H1 (cell line): ENCODE results near the gene MYO16. TPM values are rescaled to one million over a fixed set of nuclear protein-coding genes. Genes with fewer than 3 reads are reported as not detected.

Experiments used
- CTCF ChIA-PET: fragments of 300-600 bp; sonication (Branson Sonifier 250); formaldehyde crosslinking; loops from one replicate; lab custom pipeline; 2021; ENCODE audit not compliant: partially characterized antibody; lab: Charles Lee
- POLR2A ChIA-PET: fragments of 300-600 bp; sonication (Branson Sonifier 250); formaldehyde crosslinking; loops from one replicate; lab custom pipeline; 2021; ENCODE audit warnings: inconsistent platforms; ENCODE audit not compliant: partially characterized antibody; lab: Charles Lee
- DNase-seq, 2 experiments: peaks; one replicate each; pipeline versions ENCODE4 v3.0.0 to v3.0.0-alpha.2; 2010 to 2022; ENCODE audit warnings: low spot score in 2 of 2, low read depth in 1 of 2, mixed read lengths in 1 of 2
- FAIRE-seq: peaks from 2 replicates; lab custom pipeline; 2011; peaks lifted over from hg19 to GRCh38; lab: Jason Lieb, UNC
- H2AFZ ChIP-seq: 2 replicates; pipeline ENCODE4 v1.8.1; 2012; ENCODE audit warnings: low read length, inconsistent platforms
- H2AK5ac ChIP-seq: 2 replicates; pipeline ENCODE4 v1.6.1; 2013; ENCODE audit warnings: low read depth, low read length
- H2BK120ac ChIP-seq: replicated peaks from 2 replicates; pipeline ENCODE3; 2013; ENCODE audit warnings: low read depth, low read length, inconsistent platforms
- H2BK12ac ChIP-seq: 2 replicates; pipeline ENCODE4 v1.6.1; 2013; ENCODE audit warnings: low read depth, low read length
- H2BK15ac ChIP-seq: 2 replicates; pipeline ENCODE4 v1.6.1; 2013; ENCODE audit warnings: low read length
- H2BK20ac ChIP-seq: 2 replicates; pipeline ENCODE4 v1.6.1; 2013; ENCODE audit warnings: low read length
- H2BK5ac ChIP-seq: 2 replicates; pipeline ENCODE4 v1.6.1; 2013; ENCODE audit warnings: low read depth, low read length
- H3K14ac ChIP-seq: 2 replicates; pipeline ENCODE4 v1.6.1; 2013; ENCODE audit warnings: inconsistent platforms; ENCODE audit not compliant: insufficient read length
- H3K18ac ChIP-seq: 2 replicates; pipeline ENCODE4 v1.6.1; 2013; ENCODE audit warnings: low read length; ENCODE audit errors: extremely low read depth
- H3K23ac ChIP-seq: 2 replicates; pipeline ENCODE4 v1.6.1; 2013; ENCODE audit warnings: inconsistent platforms; ENCODE audit not compliant: insufficient read length
- H3K23me2 ChIP-seq: 2 replicates; pipeline ENCODE4 v1.6.1; 2013; ENCODE audit warnings: low read depth, low read length
- H3K27ac ChIP-seq: 2 replicates; pipeline ENCODE4 v1.6.1; 2011; ENCODE audit warnings: low read depth, low read length, inconsistent platforms
- H3K27me3 ChIP-seq, 4 experiments: replicated peaks in 1 of 4; 1 replicate in 1 of 4; 2 replicates in 3 of 4; pipeline versions ENCODE4 v1.6.1 to v1.8.1; 2011 to 2013; ENCODE audit warnings: low read length in 3 of 4, mild to moderate bottlenecking in 3 of 4, inconsistent platforms in 2 of 4, mixed read lengths in 2 of 4, moderate library complexity in 1 of 4; ENCODE audit not compliant: control insufficient read depth in 3 of 4, insufficient read depth in 3 of 4; ENCODE audit errors: extremely low read depth in 1 of 4
- H3K36me3 ChIP-seq, 4 experiments: 2 replicates each; pipeline versions ENCODE4 v1.6.1 to v1.8.1; 2011 to 2013; ENCODE audit warnings: mild to moderate bottlenecking in 4 of 4, low read length in 3 of 4, moderate library complexity in 2 of 4, control low read depth in 1 of 4, inconsistent platforms in 1 of 4; ENCODE audit not compliant: insufficient read depth in 4 of 4, control insufficient read depth in 2 of 4
- H3K4ac ChIP-seq: replicated peaks from 2 replicates; pipeline ENCODE3; 2013; ENCODE audit warnings: low read length, low read depth, mixed read lengths, inconsistent platforms; ENCODE audit not compliant: insufficient read length
- H3K4me1 ChIP-seq, 4 experiments: replicated peaks in 1 of 4; 1 replicate in 1 of 4; 2 replicates in 3 of 4; pipeline versions ENCODE4 v1.6.1 to v1.8.1; 2011 to 2013; ENCODE audit warnings: low read length in 3 of 4, inconsistent platforms in 2 of 4, mixed read lengths in 1 of 4; ENCODE audit not compliant: insufficient read depth in 4 of 4, control insufficient read depth in 3 of 4
- H3K4me2 ChIP-seq, 2 experiments: 2 replicates each; pipeline versions ENCODE4 v1.6.1 to v1.8.1; 2011 to 2013; ENCODE audit warnings: low read depth in 2 of 2, low read length in 2 of 2, control low read depth in 1 of 2, inconsistent platforms in 1 of 2, mild to moderate bottlenecking in 1 of 2; ENCODE audit not compliant: insufficient read depth in 1 of 2
- H3K4me3 ChIP-seq, 4 experiments: fragments of 200-600, 300-600 bp in 1 of 4; sonication (generic), shearing (Covaris generic), sonication (Bioruptor Twin) in 1 of 4; 2 replicates each; pipeline versions ENCODE4 v1.5.1 to v1.8.1; 2011 to 2016; ENCODE audit warnings: low read length in 4 of 4, low read depth in 3 of 4, control low read depth in 2 of 4, inconsistent platforms in 2 of 4, mild to moderate bottlenecking in 2 of 4, mixed read lengths in 1 of 4, moderate library complexity in 1 of 4; ENCODE audit not compliant: insufficient read depth in 2 of 4; ENCODE audit errors: extremely low read depth in 1 of 4
- H3K56ac ChIP-seq: replicated peaks from 2 replicates; pipeline ENCODE3; 2013; ENCODE audit warnings: low read depth, mild to moderate bottlenecking, mixed read lengths, low read length, inconsistent platforms; ENCODE audit not compliant: insufficient read length
- H3K79me1 ChIP-seq: 2 replicates; pipeline ENCODE4 v1.6.1; 2013; ENCODE audit warnings: low read depth, low read length, control low read depth
- H3K79me2 ChIP-seq, 2 experiments: 2 replicates each; pipeline versions ENCODE4 v1.6.1 to v1.8.1; 2012 to 2013; ENCODE audit warnings: low read length in 2 of 2, mild to moderate bottlenecking in 2 of 2, inconsistent platforms in 1 of 2; ENCODE audit not compliant: insufficient read depth in 2 of 2, control insufficient read depth in 1 of 2
- H3K9ac ChIP-seq, 4 experiments: replicated peaks in 1 of 4; 1 replicate in 1 of 4; 2 replicates in 3 of 4; pipeline versions ENCODE4 v1.6.1 to v1.8.1; 2011 to 2013; ENCODE audit warnings: low read depth in 3 of 4, low read length in 3 of 4, control low read depth in 2 of 4, mild to moderate bottlenecking in 2 of 4, moderate library complexity in 2 of 4, inconsistent platforms in 1 of 4; ENCODE audit errors: extremely low read depth in 1 of 4
- H3K9me3 ChIP-seq, 2 experiments: 2 replicates each; pipeline versions ENCODE4 v1.6.1 to v1.8.1; 2012 to 2013; ENCODE audit warnings: mild to moderate bottlenecking in 2 of 2, moderate library complexity in 2 of 2, control low read depth in 1 of 2, inconsistent platforms in 1 of 2, low read depth in 1 of 2, low read length in 1 of 2, mixed read lengths in 1 of 2; ENCODE audit not compliant: insufficient read depth in 2 of 2
- H4K20me1 ChIP-seq, 2 experiments: replicated peaks in 1 of 2; 2 replicates each; pipeline versions ENCODE3 to v1.8.1; 2011 to 2013; ENCODE audit warnings: inconsistent platforms in 2 of 2, low read length in 2 of 2, mild to moderate bottlenecking in 1 of 2; ENCODE audit not compliant: insufficient read depth in 2 of 2, control insufficient read depth in 1 of 2
- H4K5ac ChIP-seq: 2 replicates; pipeline ENCODE4 v1.6.1; 2013; ENCODE audit warnings: low read length, low read depth, mixed read lengths, inconsistent platforms; ENCODE audit not compliant: insufficient read length
- H4K8ac ChIP-seq: 2 replicates; pipeline ENCODE4 v1.8.0; 2013; ENCODE audit warnings: mild to moderate bottlenecking, moderate library complexity, low read length, inconsistent platforms; ENCODE audit not compliant: insufficient read depth; ENCODE audit errors: extremely low read depth
- H4K91ac ChIP-seq: replicated peaks from 2 replicates; pipeline ENCODE3; 2013; ENCODE audit warnings: low read length, mixed read lengths, inconsistent platforms; ENCODE audit not compliant: insufficient read length
- CTBP2 ChIP-seq: IDR thresholded peaks from 2 replicates; pipeline ENCODE4 v1.7.0; 2011; ENCODE audit warnings: borderline replicate concordance, mild to moderate bottlenecking, moderate library complexity, mixed read lengths, low read length; ENCODE audit not compliant: insufficient read depth, insufficient read length
- RFX5 ChIP-seq: IDR thresholded peaks from 2 replicates; pipeline ENCODE4 v1.6.1; 2011; ENCODE audit warnings: low read depth, low read length, improper control_type of control experiment, borderline replicate concordance
- SIRT6 ChIP-seq: IDR thresholded peaks from one replicate; pipeline ENCODE4 v1.7.1; 2012; ENCODE audit warnings: low read length, inconsistent platforms
- SIX5 ChIP-seq: IDR thresholded peaks from 2 replicates; pipeline ENCODE4 v1.6.1; 2011; ENCODE audit warnings: mild to moderate bottlenecking, low read depth, low read length
- SUZ12 ChIP-seq: fragments of 200-600 bp; sonication (generic); IDR thresholded peaks from 2 replicates; pipeline ENCODE4 v1.6.1; 2012; ENCODE audit warnings: mild to moderate bottlenecking, inconsistent platforms, low read length, moderate library complexity, mixed read lengths
- WGBS, 2 experiments: shearing (Covaris generic) in 1 of 2; methylation state at CpG; one replicate each; pipeline versions ENCODE4 v1.1.6 to v1.1.7; 2013 to 2015; ENCODE audit warnings: low lambda C conversion rate in 2 of 2, mixed read lengths in 2 of 2, inconsistent platforms in 1 of 2, low coverage in 1 of 2, missing lambda C conversion rate in 1 of 2; ENCODE audit not compliant: insufficient replicate concordance in 2 of 2, insufficient coverage in 1 of 2, insufficient read length in 1 of 2; ENCODE audit errors: extremely low coverage in 1 of 2, missing lambda C conversion rate in 1 of 2; 5-methylcytosine and 5-hydroxymethylcytosine counted together
- polyA plus RNA-seq, 7 experiments: library from polyadenylated mRNA; depleted of rRNA in 3 of 7; stranded (reverse) in 5 of 7; unstranded in 2 of 7; fragments of >200 nt in 5 of 7; fragments of 200-250 nt in 2 of 7; gene quantifications; 1 replicate in 5 of 7; 2 replicates in 1 of 7; 4 replicates in 1 of 7; pipeline versions ENCODE4 v1.2.1 to v1.2.3, GENCODE V29; 2011 to 2013; ENCODE audit warnings: missing spikeins in 2 of 7, mixed read lengths in 2 of 7
- total RNA-seq: library from RNA; stranded (reverse); fragmentation: NEBNext Ultra II Directional; extraction: Animal tissue kit (Norgen Biotek cat#: 25700); gene quantifications from 2 replicates; pipeline ENCODE4 v1.2.1, GENCODE V29; 2021

The MYO16 gene
- total and polyA plus RNA-seq, 2 of the 8 experiments (the other 6 are each of a cell fraction or from before 2014, with no cell fraction given) = 0.02 to 0.22 TPM

- CTCF ChIA-PET = interaction anchor here (1.1 kb wide), 1 partner anchor 27 kb away, joined by 3 read pairs; no protein-coding TSS in a partner anchor
- whole genome bisulfite sequencing, 2 experiments = 95% methylated on average over 4 of the region's 4 CpGs; no CpG with 5 or more reads in 1 of the 2 experiments
- no peak overlapping the region for H4K5ac ChIP-seq
Observed at GRCh38 chr13:108932196-108932595, 302.8 kb downstream of the MYO16 start.

More at GRCh38 chr13:108932196-108932595, 302.8 kb downstream of the MYO16 start:
- no peak overlapping the region for H3K18ac ChIP-seq
- H3K23me2 ChIP-seq = no peaks in the 10 kb centered on the region; the same call in 1 of the 2 replicates
- no peak overlapping the region for H2BK20ac ChIP-seq
- H3K14ac ChIP-seq = no peak overlapping the region
- no peak overlapping the region for H4K8ac ChIP-seq
- H2BK5ac ChIP-seq = no peak overlapping the region
- H3K9me3 ChIP-seq = no peaks in the 10 kb centered on the region
- no peak overlapping the region for H2AK5ac ChIP-seq
- no peaks in the 10 kb centered on the region for H4K20me1 ChIP-seq
- H2BK15ac ChIP-seq = no peak overlapping the region
- H3K79me2 ChIP-seq = no peaks in the 10 kb centered on the region
- no peak overlapping the region for H2AFZ ChIP-seq
- H3K4me2 ChIP-seq = no peak overlapping the region
- FAIRE-seq (no peak), DNase-seq (no peak)
- H3K4me3 ChIP-seq = no peak overlapping the region
- H3K27me3 ChIP-seq = no peaks in the 10 kb centered on the region
- H3K9ac ChIP-seq = no peak overlapping the region
- peaks cover 0 to 4% (median 0%) of the 10 kb centered on the region in 4 experiments; a peak in 1 of 7 replicates for H3K4me1 ChIP-seq
- no peak overlapping the region for H3K23ac ChIP-seq
- no peak overlapping the region for H3K4ac ChIP-seq
- no peak overlapping the region for H3K56ac ChIP-seq
- H3K79me1 ChIP-seq = no peaks in the 10 kb centered on the region
- H2BK120ac ChIP-seq = no peak overlapping the region
- H3K27ac ChIP-seq = no peak overlapping the region
- H2BK12ac ChIP-seq = no peak overlapping the region
- H4K91ac ChIP-seq = no peak overlapping the region
- H3K36me3 ChIP-seq = no peaks in the 10 kb centered on the region
- TF ChIP-seq RFX5 (no peak), CTBP2 (no peak), SIX5 (no peak), SIRT6 (no peak), SUZ12 (no peak)
- POLR2A ChIA-PET = no interaction called here
